GM23338 (cell line): ENCODE measurements around the gene DAB1. TPM values are rescaled to one million over a fixed set of nuclear protein-coding genes. Genes with fewer than 3 reads are reported as not detected.

ENCODE experiments used
- ATAC-seq: fragments of 200-7000 bp; cut with Tn5 transposase; 3 replicates; pipeline ENCODE4 v1.9.1; 2020
- DNase-seq: peaks from one replicate; pipeline ENCODE4 v3.0.0-alpha.2; 2015; ENCODE audit warnings: low spot score
- H2AFZ ChIP-seq: fragments of 200-600 bp; sonication (generic); 2 replicates; pipeline ENCODE4 v1.8.0; 2016; ENCODE audit warnings: antibody characterized with exemption, mild to moderate bottlenecking, moderate library complexity
- H3F3A ChIP-seq: fragments of 200-600 bp; sonication (generic); replicated peaks from 2 replicates; pipeline ENCODE4 v1.8.0; 2017; ENCODE audit warnings: antibody characterized with exemption, mixed run types, low read depth
- H3K27ac ChIP-seq: fragments of 200-600 bp; sonication (generic); 2 replicates; pipeline ENCODE4 v1.6.1; 2016; ENCODE audit warnings: low read depth
- H3K27me3 ChIP-seq: fragments of 200-600 bp; sonication (generic); 2 replicates; pipeline ENCODE4 v1.8.0; 2016; ENCODE audit warnings: mild to moderate bottlenecking, mixed run types, moderate library complexity; ENCODE audit not compliant: insufficient read depth
- H3K36me3 ChIP-seq: fragments of 200-600 bp; sonication (generic); 2 replicates; pipeline ENCODE4 v1.8.0; 2016; ENCODE audit warnings: mild to moderate bottlenecking; ENCODE audit not compliant: insufficient read depth
- H3K4me1 ChIP-seq: fragments of 200-600 bp; sonication (generic); 2 replicates; pipeline ENCODE4 v1.8.0; 2016; ENCODE audit warnings: mild to moderate bottlenecking, moderate library complexity; ENCODE audit not compliant: insufficient read depth
- H3K4me2 ChIP-seq: fragments of 200-600 bp; sonication (generic); 2 replicates; pipeline ENCODE4 v1.7.1; 2017; ENCODE audit warnings: mixed run types
- H3K4me3 ChIP-seq: fragments of 200-600 bp; sonication (generic); 2 replicates; pipeline ENCODE4 v1.6.1; 2016; ENCODE audit warnings: mixed run types
- H3K79me2 ChIP-seq: fragments of 200-600 bp; sonication (generic); replicated peaks from 2 replicates; pipeline ENCODE4 v1.8.0; 2017; ENCODE audit warnings: mild to moderate bottlenecking; ENCODE audit not compliant: insufficient read depth
- H3K9me2 ChIP-seq: fragments of 200-600 bp; sonication (generic); 2 replicates; pipeline ENCODE4 v1.8.0; 2017; ENCODE audit not compliant: insufficient read depth
- H4K20me1 ChIP-seq: fragments of 200-600 bp; sonication (generic); replicated peaks from 2 replicates; pipeline ENCODE4 v1.8.0; 2017; ENCODE audit warnings: mild to moderate bottlenecking; ENCODE audit not compliant: insufficient read depth
- H3K27ac Mint-ChIP-seq: 2 replicates; pipeline ENCODE4 v1.8.0; 2020; ENCODE audit warnings: inconsistent platforms, mild to moderate bottlenecking, moderate library complexity, mixed read lengths
- H3K27me3 Mint-ChIP-seq: 3 replicates; pipeline ENCODE4 v1.8.0; 2022; ENCODE audit warnings: low read depth, mild to moderate bottlenecking, moderate library complexity, mixed read lengths, inconsistent platforms; ENCODE audit not compliant: insufficient read depth, poor library complexity
- H3K36me3 Mint-ChIP-seq: 3 replicates; pipeline ENCODE4 v1.8.0; 2021; ENCODE audit warnings: low read depth, mild to moderate bottlenecking, inconsistent platforms, moderate library complexity, mixed read lengths
- H3K4me1 Mint-ChIP-seq: 3 replicates; pipeline ENCODE4 v1.8.0; 2020; ENCODE audit warnings: mild to moderate bottlenecking, inconsistent platforms, mixed read lengths
- H3K4me3 Mint-ChIP-seq: 3 replicates; pipeline ENCODE4 v1.8.0; 2021; ENCODE audit warnings: moderate library complexity, mild to moderate bottlenecking, inconsistent platforms, mixed read lengths
- H3K9me3 Mint-ChIP-seq: 3 replicates; pipeline ENCODE4 v1.8.0; 2020; ENCODE audit warnings: moderate library complexity, mild to moderate bottlenecking, inconsistent platforms, mixed read lengths
- CREB1 ChIP-seq: fragments of 250-450 bp; sonication (Bioruptor Pico); IDR thresholded peaks from 2 replicates; pipeline ENCODE4 v1.5.0; 2020; ENCODE audit warnings: low read depth, mild to moderate bottlenecking, moderate library complexity
- CTCF ChIP-seq, 2 experiments: fragments of 200-600 bp in 1 of 2; sonication (generic) in 1 of 2; conservative IDR thresholded peaks; 2 replicates each; pipeline versions ENCODE4 v1.5.1 to v1.6.1; 2016 to 2017; ENCODE audit warnings: antibody characterized with exemption in 2 of 2, low read depth in 2 of 2, mild to moderate bottlenecking in 2 of 2, moderate library complexity in 1 of 2
- ETS1 ChIP-seq: IDR thresholded peaks from 2 replicates; pipeline ENCODE4 v1.6.1; 2016; ENCODE audit warnings: antibody characterized with exemption
- JUNB ChIP-seq: IDR thresholded peaks from one replicate; pipeline ENCODE4 v1.6.1; 2016; ENCODE audit warnings: antibody characterized with exemption; ENCODE audit not compliant: unreplicated experiment
- POLR2AphosphoS5 ChIP-seq: IDR thresholded peaks from 2 replicates; pipeline ENCODE4 v1.6.1; 2016; ENCODE audit warnings: antibody characterized with exemption, low read depth
- STAT1 ChIP-seq: IDR thresholded peaks from one replicate; pipeline ENCODE4 v1.6.1; 2016; ENCODE audit warnings: antibody characterized with exemption; ENCODE audit not compliant: unreplicated experiment
- ZNF462 ChIP-seq: fragments of 250-450 bp; sonication (Bioruptor Pico); IDR thresholded peaks from 2 replicates; pipeline ENCODE4 v1.5.0; 2020; ENCODE audit warnings: mild to moderate bottlenecking, moderate library complexity
- polyA plus RNA-seq: library from polyadenylated mRNA; unstranded; fragments of >200 nt; fragmentation: Nextera tagmentation; extraction: Ambion mirVana; gene quantifications from 2 replicates; pipeline ENCODE4 v1.2.1, GENCODE V29; 2016
- total RNA-seq: library from RNA; depleted of rRNA; stranded (reverse); fragments of >200 nt; shearing (Covaris generic); gene quantifications from 2 replicates; pipeline ENCODE4 v1.2.3, GENCODE V29; 2014

DAB1 gene
- total and polyA plus RNA-seq, 2 experiments from 2014 or later, result 12.8 to 14.5 TPM

- TF ChIP-seq ZNF462 (CRISPR knock-in tag), result no peak
- TF ChIP-seq POLR2AphosphoS5, result no peak
- TF ChIP-seq CTCF (conservative IDR thresholded peaks at IDR 0.05; ENCODE audit: low read depth in 2 of 2), result no peak
Measured at GRCh38 chr1:57134803-57135202, 289.1 kb downstream of the DAB1 start (continued).

GRCh38 chr1:57133686-57134085, 290.2 kb downstream of the DAB1 start:
- Histone ChIP-seq H3K27ac (no peak overlapping the region), H3K9me2 (no peaks in the 10 kb centered on the region), H3K4me3 (no peak overlapping the region), H4K20me1 (no peaks in the 10 kb centered on the region), H3K79me2 (no peaks in the 10 kb centered on the region), H3F3A (no peaks in the 10 kb centered on the region), H3K27me3 (no peaks in the 10 kb centered on the region), H2AFZ (no peak overlapping the region), H3K36me3 (no peaks in the 10 kb centered on the region), H3K4me2 (no peak overlapping the region), H3K4me1 (no peaks in the 10 kb centered on the region; the same call in 1 of the 2 replicates)
- H3K4me1 Mint-ChIP-seq, result peaks cover 9% of the 10 kb centered on the region
- no peaks in the 10 kb centered on the region for H3K36me3 Mint-ChIP-seq
- ATAC-seq, result no peak
- no peaks in the 10 kb centered on the region for H3K27me3 Mint-ChIP-seq
- no peaks in the 10 kb centered on the region for H3K9me3 Mint-ChIP-seq
- H3K27ac Mint-ChIP-seq, result no peak overlapping the region
- DNase-seq, result no peak
- no peak overlapping the region for H3K4me3 Mint-ChIP-seq
- TF ChIP-seq STAT1, result no peak
- TF ChIP-seq ETS1, result no peak
- TF ChIP-seq ZNF462 (CRISPR knock-in tag), result no peak
- TF ChIP-seq JUNB, result no peak
- no peak for TF ChIP-seq CREB1 (CRISPR knock-in tag)
